AG09309 (cell line): Measurements from ENCODE around the gene USP15.

Source experiments
- DNase-seq: peaks from one replicate; pipeline ENCODE4 v3.0.0-alpha.2; 2010; ENCODE audit warnings: low read depth
- H3K4me3 ChIP-seq: 2 replicates; pipeline ENCODE4 v1.5.1; 2011; ENCODE audit warnings: mild to moderate bottlenecking, low read depth, low read length, moderate library complexity; ENCODE audit not compliant: control insufficient read depth
- TF ChIP-seq, protein P1 (sequence below): IDR thresholded peaks from 2 replicates; pipeline ENCODE4 v1.5.1; 2011; ENCODE audit warnings: mild to moderate bottlenecking, low read depth, low read length, inconsistent platforms; ENCODE audit not compliant: insufficient read depth, control insufficient read depth; ENCODE audit errors: missing control alignments

The USP15 gene

DNA sequence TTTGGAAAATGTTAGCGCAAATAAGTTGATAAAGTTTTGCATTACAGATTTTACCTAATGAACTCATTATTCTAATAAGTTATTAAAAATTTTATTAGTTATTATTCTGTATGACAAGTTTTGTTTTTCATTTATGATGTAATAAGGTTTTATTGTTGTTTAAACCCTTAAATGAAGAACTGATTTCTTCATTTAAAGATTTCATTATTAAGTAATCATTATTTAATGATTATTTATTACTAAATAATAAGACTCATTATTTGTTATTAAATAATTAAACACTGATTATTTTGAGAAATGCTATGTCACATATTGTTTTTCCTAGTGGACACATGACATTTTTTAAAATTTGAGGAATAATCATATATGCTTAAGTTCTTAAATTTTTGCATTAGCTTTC is 34.2 kb downstream of the USP15 start:
- no peak for DNase-seq
- TF ChIP-seq, protein P1, sequence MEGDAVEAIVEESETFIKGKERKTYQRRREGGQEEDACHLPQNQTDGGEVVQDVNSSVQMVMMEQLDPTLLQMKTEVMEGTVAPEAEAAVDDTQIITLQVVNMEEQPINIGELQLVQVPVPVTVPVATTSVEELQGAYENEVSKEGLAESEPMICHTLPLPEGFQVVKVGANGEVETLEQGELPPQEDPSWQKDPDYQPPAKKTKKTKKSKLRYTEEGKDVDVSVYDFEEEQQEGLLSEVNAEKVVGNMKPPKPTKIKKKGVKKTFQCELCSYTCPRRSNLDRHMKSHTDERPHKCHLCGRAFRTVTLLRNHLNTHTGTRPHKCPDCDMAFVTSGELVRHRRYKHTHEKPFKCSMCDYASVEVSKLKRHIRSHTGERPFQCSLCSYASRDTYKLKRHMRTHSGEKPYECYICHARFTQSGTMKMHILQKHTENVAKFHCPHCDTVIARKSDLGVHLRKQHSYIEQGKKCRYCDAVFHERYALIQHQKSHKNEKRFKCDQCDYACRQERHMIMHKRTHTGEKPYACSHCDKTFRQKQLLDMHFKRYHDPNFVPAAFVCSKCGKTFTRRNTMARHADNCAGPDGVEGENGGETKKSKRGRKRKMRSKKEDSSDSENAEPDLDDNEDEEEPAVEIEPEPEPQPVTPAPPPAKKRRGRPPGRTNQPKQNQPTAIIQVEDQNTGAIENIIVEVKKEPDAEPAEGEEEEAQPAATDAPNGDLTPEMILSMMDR, result no peak
- H3K4me3 ChIP-seq, result no peak overlapping the region

DNA sequence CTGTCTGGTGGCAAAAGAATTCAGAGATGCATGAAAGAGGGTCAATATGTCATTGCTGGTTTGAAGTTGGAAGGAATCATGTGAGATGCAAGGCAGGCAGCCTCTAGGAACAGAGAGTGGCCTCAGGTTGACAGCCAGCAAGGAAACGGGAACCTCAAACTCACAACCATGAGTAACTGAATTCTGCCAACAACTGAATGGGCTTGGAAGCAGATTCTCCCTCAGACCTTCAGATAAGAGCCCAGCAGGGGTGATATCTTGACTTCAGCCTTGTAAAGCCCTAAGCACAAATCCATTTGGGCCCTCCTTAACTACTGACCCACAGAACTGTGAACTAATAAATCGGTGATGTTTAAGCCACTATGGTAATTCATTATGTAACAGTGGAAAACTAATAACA is 35.8 kb downstream of the USP15 start:
- TF ChIP-seq, protein P1, result no peak
- DNase-seq, result no peak
- H3K4me3 ChIP-seq, result no peak overlapping the region

DNA sequence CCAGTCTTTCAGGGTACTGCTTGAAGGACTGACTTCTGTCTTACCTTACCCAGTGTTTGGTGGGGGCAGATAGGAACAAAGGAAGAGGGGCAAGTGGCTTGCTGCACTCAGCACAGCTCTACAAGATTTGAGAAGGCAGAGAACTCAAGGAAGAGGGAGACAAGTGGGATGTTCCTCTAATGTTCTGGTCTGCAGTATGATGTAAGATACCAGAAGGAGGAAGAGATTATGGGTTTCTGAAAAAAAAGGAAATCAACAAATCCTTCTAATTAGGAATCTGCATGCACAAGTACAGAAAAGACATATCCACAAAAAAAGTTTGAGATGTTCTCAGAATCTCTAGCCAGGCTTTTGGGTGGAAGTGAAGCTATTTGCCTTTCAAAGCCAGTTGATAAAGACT is 37.1 kb downstream of the USP15 start:
- DNase-seq, result no peak
- H3K4me3 ChIP-seq, result no peak overlapping the region
- TF ChIP-seq, protein P1, result no peak

DNA sequence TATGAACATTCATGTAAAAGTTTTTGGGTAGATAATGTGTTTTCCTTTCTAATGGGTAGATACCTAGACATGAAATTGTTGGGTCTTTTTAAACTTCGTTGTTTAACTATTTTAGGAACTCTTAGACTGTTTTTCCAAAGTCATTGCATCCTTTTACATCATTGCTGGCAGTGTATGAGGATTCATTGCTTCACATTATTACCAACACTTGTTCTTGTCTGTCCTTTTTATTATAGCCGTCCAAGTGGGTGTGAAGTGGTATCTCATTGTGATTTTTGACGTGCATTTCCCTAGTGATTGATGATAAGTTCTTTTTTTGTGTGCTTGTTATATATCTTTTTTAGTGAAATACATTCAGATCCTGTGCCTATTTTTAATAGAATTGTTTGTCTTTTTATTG is 39.4 kb downstream of the USP15 start:
- no peak for DNase-seq
- no peak overlapping the region for H3K4me3 ChIP-seq
- TF ChIP-seq, protein P1, result no peak

DNA sequence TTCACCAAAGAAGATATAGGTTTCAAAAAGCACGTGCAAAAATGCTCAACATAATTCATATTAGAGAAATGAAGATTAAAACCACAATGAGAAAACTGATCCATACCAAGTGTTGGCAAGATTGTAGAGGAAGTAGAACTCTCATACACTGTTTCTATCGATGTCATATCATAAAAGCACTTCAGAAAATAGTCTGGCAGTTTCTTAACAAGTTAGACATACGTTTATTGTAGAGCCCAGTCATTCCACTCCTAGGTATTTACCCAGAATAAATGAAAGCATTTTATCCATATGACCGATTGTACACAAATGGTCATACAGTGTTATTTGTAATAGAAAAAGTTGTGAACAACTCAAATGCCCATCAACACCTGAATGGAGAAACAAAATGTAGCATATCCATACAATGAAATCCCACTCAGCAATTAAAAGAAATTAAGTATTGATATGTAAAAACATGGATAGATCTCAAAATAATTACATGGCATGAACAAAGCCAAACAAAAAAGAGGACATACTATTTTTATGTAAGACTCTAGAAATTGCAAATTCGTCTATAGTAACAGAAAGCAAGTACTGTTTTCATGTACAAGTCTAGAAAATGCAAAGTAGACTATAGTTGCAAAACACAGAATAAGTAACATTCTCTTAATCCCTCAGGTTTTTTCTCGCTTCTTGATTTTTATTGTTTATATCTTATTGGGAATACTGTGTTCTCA is 41.0 kb downstream of the USP15 start:
- H3K4me3 ChIP-seq, result no peak overlapping the region
- no peak for DNase-seq
- TF ChIP-seq, protein P1, result no peak

DNA sequence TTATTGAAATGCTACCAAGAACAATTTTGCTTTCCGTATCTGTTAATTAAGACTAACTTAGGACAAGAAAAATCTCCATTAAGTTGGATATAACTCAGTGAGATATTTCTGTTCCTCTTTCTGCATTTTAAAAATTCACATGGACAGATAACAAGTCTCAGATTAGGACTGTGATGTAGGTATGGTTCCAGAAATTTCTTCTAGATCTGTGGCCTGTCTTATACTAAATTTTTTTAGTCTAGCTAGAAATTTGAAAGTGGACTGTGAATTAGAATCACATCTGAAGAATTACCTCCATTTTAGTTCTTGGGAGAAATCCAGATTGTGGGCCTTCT is 41.6 kb downstream of the USP15 start:
- H3K4me3 ChIP-seq, result no peak overlapping the region
- no peak for DNase-seq
- TF ChIP-seq, protein P1, result no peak
